Measurements from ENCODE around the gene DDX17.

DNA sequence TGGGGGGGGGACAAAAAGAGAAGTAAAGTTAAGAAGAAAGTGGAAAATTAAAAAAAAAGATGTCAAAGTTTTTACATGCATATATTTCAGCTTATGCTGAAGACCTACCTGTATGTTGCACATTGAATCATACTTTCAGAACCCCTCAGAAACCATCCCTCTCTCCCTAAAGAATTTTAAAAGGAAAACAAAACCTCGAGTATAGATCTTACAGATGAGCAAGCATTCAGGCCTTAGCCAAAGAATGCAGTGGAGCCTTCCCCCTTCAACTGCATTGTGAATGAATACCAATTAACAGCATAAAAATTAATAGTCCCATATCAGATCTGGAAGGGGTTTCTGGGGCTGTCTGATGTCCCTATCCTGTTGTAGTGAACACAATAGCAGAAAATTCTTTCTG, 21.9 kb downstream of the DDX17 start:
- no peak for TF ChIP-seq POLR2A (IDR thresholded peaks at IDR 0.05)
- TF ChIP-seq, protein P1, sequence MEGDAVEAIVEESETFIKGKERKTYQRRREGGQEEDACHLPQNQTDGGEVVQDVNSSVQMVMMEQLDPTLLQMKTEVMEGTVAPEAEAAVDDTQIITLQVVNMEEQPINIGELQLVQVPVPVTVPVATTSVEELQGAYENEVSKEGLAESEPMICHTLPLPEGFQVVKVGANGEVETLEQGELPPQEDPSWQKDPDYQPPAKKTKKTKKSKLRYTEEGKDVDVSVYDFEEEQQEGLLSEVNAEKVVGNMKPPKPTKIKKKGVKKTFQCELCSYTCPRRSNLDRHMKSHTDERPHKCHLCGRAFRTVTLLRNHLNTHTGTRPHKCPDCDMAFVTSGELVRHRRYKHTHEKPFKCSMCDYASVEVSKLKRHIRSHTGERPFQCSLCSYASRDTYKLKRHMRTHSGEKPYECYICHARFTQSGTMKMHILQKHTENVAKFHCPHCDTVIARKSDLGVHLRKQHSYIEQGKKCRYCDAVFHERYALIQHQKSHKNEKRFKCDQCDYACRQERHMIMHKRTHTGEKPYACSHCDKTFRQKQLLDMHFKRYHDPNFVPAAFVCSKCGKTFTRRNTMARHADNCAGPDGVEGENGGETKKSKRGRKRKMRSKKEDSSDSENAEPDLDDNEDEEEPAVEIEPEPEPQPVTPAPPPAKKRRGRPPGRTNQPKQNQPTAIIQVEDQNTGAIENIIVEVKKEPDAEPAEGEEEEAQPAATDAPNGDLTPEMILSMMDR (IDR thresholded peaks at IDR 0.05) = no peak

Data from Peyer's patch (tissue), 4 donors.